ENCODE measurements around the gene NR2F1-AS1.

DNA sequence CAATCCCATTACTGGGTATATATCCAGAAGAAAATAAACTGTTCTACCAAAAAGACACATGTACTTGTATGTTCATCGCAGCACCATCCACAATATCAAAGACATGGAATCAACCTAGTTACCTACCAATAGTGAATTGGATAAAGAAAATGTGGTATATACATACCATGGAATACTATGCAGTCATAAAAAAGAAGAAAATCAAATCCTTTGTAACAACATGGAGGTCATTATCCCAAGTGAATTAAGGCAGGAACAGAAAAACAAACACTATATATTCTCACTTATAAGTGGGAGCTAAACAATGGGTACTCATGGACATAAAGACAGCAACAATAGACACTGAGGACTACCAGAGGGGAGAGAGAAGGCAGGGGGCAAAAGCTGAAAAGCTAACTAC lies 67.7 kb downstream of the NR2F1-AS1 start:
- TF ChIP-seq ZFP30 (CRISPR knock-in tag; IDR thresholded peaks at IDR 0.05): no peak
- no peak for TF ChIP-seq CSDC2 (CRISPR knock-in tag; IDR thresholded peaks at IDR 0.05)
- TF ChIP-seq, protein P1, sequence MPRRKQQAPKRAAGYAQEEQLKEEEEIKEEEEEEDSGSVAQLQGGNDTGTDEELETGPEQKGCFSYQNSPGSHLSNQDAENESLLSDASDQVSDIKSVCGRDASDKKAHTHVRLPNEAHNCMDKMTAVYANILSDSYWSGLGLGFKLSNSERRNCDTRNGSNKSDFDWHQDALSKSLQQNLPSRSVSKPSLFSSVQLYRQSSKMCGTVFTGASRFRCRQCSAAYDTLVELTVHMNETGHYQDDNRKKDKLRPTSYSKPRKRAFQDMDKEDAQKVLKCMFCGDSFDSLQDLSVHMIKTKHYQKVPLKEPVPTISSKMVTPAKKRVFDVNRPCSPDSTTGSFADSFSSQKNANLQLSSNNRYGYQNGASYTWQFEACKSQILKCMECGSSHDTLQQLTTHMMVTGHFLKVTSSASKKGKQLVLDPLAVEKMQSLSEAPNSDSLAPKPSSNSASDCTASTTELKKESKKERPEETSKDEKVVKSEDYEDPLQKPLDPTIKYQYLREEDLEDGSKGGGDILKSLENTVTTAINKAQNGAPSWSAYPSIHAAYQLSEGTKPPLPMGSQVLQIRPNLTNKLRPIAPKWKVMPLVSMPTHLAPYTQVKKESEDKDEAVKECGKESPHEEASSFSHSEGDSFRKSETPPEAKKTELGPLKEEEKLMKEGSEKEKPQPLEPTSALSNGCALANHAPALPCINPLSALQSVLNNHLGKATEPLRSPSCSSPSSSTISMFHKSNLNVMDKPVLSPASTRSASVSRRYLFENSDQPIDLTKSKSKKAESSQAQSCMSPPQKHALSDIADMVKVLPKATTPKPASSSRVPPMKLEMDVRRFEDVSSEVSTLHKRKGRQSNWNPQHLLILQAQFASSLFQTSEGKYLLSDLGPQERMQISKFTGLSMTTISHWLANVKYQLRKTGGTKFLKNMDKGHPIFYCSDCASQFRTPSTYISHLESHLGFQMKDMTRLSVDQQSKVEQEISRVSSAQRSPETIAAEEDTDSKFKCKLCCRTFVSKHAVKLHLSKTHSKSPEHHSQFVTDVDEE (CRISPR knock-in tag; IDR thresholded peaks at IDR 0.05): no peak
- no peak for TF ChIP-seq ARNTL (CRISPR knock-in tag; IDR thresholded peaks at IDR 0.05; ENCODE audit: borderline replicate concordance, low read depth)
- no peak for TF ChIP-seq RARB (CRISPR knock-in tag; IDR thresholded peaks at IDR 0.05)
- no peak for TF ChIP-seq ZNF565 (CRISPR knock-in tag; conservative IDR thresholded peaks at IDR 0.05; ENCODE audit: low read depth)
- TF ChIP-seq BACH2 (CRISPR knock-in tag; IDR thresholded peaks at IDR 0.05; ENCODE audit: borderline replicate concordance): no peak
- no peak for TF ChIP-seq ZFP3 (CRISPR knock-in tag; IDR thresholded peaks at IDR 0.05)
- TF ChIP-seq, protein P2, sequence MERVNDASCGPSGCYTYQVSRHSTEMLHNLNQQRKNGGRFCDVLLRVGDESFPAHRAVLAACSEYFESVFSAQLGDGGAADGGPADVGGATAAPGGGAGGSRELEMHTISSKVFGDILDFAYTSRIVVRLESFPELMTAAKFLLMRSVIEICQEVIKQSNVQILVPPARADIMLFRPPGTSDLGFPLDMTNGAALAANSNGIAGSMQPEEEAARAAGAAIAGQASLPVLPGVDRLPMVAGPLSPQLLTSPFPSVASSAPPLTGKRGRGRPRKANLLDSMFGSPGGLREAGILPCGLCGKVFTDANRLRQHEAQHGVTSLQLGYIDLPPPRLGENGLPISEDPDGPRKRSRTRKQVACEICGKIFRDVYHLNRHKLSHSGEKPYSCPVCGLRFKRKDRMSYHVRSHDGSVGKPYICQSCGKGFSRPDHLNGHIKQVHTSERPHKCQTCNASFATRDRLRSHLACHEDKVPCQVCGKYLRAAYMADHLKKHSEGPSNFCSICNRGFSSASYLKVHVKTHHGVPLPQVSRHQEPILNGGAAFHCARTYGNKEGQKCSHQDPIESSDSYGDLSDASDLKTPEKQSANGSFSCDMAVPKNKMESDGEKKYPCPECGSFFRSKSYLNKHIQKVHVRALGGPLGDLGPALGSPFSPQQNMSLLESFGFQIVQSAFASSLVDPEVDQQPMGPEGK (CRISPR knock-in tag; IDR thresholded peaks at IDR 0.05; ENCODE audit: borderline replicate concordance): no peak
